Gastroesophageal sphincter (tissue), 4 donors: Measurements from ENCODE around the gene CLDN20. TPM values are rescaled to one million over a fixed set of nuclear protein-coding genes. Genes with fewer than 3 reads are reported as not detected.

Experiments used
- ATAC-seq: fragments of 150-250 bp; one replicate; pipeline ENCODE4 v1.9.1; 2016; ENCODE audit warnings: mild to moderate bottlenecking, moderate library complexity
- H3K27ac ChIP-seq, 4 donors: fragments of 200-600 bp; sonication (generic) in 3 of 4; 1 replicate in 3 of 4; 2 replicates in 1 of 4; pipeline ENCODE4 v1.5.1; 2016 to 2019
- H3K27me3 ChIP-seq: fragments of 200-600 bp; sonication (generic); one replicate; pipeline ENCODE4 v1.5.1; 2019
- H3K36me3 ChIP-seq, 2 donors: fragments of 200-600 bp; sonication (generic); one replicate each; pipeline ENCODE4 v1.5.1; 2019; ENCODE audit warnings: control low read depth in 1 of 2
- H3K4me1 ChIP-seq, 3 donors: fragments of 200-600 bp; sonication (generic); 1 replicate in 2 of 3; 2 replicates in 1 of 3; pipeline ENCODE4 v1.5.1; 2016 to 2019; ENCODE audit warnings: control low read depth in 2 of 3
- H3K4me3 ChIP-seq, 2 donors: fragments of 200-600 bp; sonication (generic); one replicate each; pipeline ENCODE4 v1.5.1; 2019; ENCODE audit warnings: mild to moderate bottlenecking in 1 of 2, moderate library complexity in 1 of 2
- H3K9me3 ChIP-seq, 3 donors: fragments of 200-600 bp; sonication (generic); one replicate each; pipeline ENCODE4 v1.5.1; 2017 to 2019; ENCODE audit warnings: control low read depth in 2 of 3
- CTCF ChIP-seq, 4 experiments: fragments of 200-600 bp in 2 of 4; fragments of 450-650 bp in 2 of 4; sonication (generic) in 1 of 4; IDR thresholded peaks; one replicate each; pipeline ENCODE4 v1.5.1; 2017 to 2019; ENCODE audit warnings: antibody characterized with exemption in 4 of 4, mild to moderate bottlenecking in 2 of 4, moderate library complexity in 2 of 4
- EP300 ChIP-seq: sonication (generic); formaldehyde crosslinking; IDR thresholded peaks from one replicate; pipeline ENCODE4 v1.6.1; 2017; ENCODE audit warnings: antibody characterized with exemption, mild to moderate bottlenecking
- POLR2A ChIP-seq, 2 donors: fragments of 450-650 bp; IDR thresholded peaks; one replicate each; pipeline ENCODE4 v1.6.1; 2017; ENCODE audit warnings: antibody characterized with exemption in 2 of 2, mild to moderate bottlenecking in 2 of 2, moderate library complexity in 1 of 2
- POLR2AphosphoS5 ChIP-seq: sonication (generic); formaldehyde crosslinking; IDR thresholded peaks from one replicate; pipeline ENCODE4 v1.6.1; 2017; ENCODE audit warnings: antibody characterized with exemption
- WGBS, 2 donors: methylation state at CpG; one replicate each; pipeline ENCODE4 v1.1.5; 2018; ENCODE audit warnings: low coverage in 1 of 2; 5-methylcytosine and 5-hydroxymethylcytosine counted together
- total RNA-seq, 4 donors: library from RNA; depleted of rRNA; stranded (reverse); fragments of >200 nt; gene quantifications; one replicate each; pipeline ENCODE4 v1.1.0, GENCODE V29; 2016

CLDN20 gene
- total RNA-seq, 4 donors from 2014 or later, result 0.27 TPM; not detected in 3

DNA sequence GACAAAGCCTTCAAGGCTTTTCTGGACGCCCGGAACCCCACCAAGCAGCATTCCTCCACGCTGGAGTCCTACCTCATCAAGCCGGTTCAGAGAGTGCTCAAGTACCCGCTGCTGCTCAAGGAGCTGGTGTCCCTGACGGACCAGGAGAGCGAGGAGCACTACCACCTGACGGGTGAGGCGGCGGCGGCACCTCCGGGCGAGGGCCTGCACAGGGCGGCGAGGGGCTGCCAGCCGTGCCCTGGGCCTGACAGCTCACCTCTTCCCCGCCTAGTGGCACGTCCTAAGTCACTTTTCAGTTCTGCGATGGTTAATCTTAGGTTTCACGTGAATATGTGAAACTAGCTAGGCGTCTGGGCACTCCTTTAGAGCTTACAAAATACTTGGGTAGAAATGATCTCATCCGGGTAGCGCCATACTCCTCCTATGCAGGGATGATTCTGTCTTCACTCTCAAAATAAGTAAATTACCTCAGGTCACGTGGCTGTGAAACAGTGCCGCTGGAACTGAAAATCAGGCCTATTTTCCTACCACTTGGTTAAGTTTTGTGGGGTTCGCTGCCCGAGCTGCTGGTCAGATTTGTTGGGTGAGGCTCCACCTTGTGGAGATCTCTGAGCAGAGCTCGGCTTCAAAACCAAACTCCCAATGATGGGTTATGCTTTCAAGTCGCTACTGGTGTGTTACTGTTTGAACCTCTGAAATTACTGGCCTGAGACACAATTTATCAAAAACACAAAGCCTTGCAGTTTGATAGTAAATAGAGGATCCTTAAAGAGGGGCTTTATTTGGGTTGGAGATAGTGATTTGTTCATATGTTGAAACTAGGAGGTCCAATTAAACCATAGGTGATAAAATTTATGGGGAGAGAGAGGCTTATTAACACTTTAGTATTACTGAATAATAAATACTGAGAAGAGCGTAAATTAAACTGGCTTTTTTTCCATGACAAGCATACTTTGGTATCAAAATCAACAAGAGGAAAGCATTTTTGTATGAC lies 15.5 kb upstream of the CLDN20 start:
- Histone ChIP-seq H3K36me3 (peaks cover 0 to 18% of the 10 kb centered on the region in 2 donors), H3K4me1 (peaks cover 0 to 30% (median 0%) of the 10 kb centered on the region in 3 donors), H3K27me3 (no peaks in the 10 kb centered on the region), H3K4me3 (no peak overlapping the region), H3K27ac (peak overlapping the region; percentile 45 to 81 (median 76)), H3K9me3 (no peaks in the 10 kb centered on the region)
- ATAC-seq, result peak; percentile 67
- TF ChIP-seq CTCF (IDR thresholded peaks at IDR 0.05) (peak; percentile 49 to 86 (median 75)), POLR2AphosphoS5 (no peak)
- WGBS, 2 donors, result 45 to 73% methylated on average over 7 to 17 of the region's 30 CpGs

- Histone ChIP-seq H3K4me1 (peaks cover 0 to 30% (median 0%) of the 10 kb centered on the region in 3 donors), H3K27ac (no peak overlapping the region), H3K27me3 (no peaks in the 10 kb centered on the region), H3K4me3 (no peak overlapping the region), H3K9me3 (no peaks in the 10 kb centered on the region), H3K36me3 (peaks cover 0 to 42% of the 10 kb centered on the region in 2 donors)
- TF ChIP-seq EP300 (no peak), POLR2AphosphoS5 (no peak), CTCF (IDR thresholded peaks at IDR 0.05) (no peak), POLR2A (IDR thresholded peaks at IDR 0.05) (no peak)
- ATAC-seq, result no peak
- 90 to 93% methylated on average over 4 to 10 of the region's 10 CpGs for WGBS, 2 donors
Measured at GRCh38 chr6:155250701-155251381, 13.0 kb upstream of the CLDN20 start.

- no peaks in the 10 kb centered on the region for H3K27me3 ChIP-seq
- no peaks in the 10 kb centered on the region for H3K9me3 ChIP-seq
- H3K4me3 ChIP-seq, result no peak overlapping the region
- no peak for TF ChIP-seq CTCF (IDR thresholded peaks at IDR 0.05)
- TF ChIP-seq POLR2AphosphoS5, result no peak
- no peak for TF ChIP-seq EP300
- no peak for TF ChIP-seq POLR2A (IDR thresholded peaks at IDR 0.05)
- ATAC-seq, result no peak
- H3K36me3 ChIP-seq, result peaks cover 0 to 57% of the 10 kb centered on the region in 2 donors
- peaks cover 0 to 26% (median 0%) of the 10 kb centered on the region in 3 donors for H3K4me1 ChIP-seq
- H3K27ac ChIP-seq, result peak overlapping the region in 3 of 4 donors; percentile 9 to 50 (median 35)
- WGBS, 2 donors, result 97 to 98% methylated on average over 6 of the region's 8 CpGs
Measured at GRCh38 chr6:155252581-155252980, 11.2 kb upstream of the CLDN20 start.

DNA sequence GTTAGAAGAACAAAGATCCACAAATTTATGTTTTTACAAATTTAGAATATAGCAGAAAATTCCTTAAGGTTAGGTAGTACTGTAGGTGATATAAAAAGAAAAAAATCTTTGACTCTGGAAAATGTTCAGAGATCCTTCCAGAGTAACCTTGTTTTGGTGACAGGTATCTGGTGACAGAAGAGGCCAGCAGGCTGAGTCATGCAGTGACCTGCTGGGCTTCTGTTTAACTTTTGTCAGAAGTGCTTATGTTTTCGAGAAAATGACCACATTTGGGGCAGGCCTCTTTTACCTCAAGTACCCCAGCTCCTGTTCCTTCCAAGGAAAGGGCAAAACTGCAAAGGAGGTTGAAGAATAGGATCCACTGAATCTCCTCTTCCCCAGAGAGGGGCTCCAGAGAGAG lies 10.5 kb upstream of the CLDN20 start:
- H3K36me3 ChIP-seq, result peaks cover 0 to 65% of the 10 kb centered on the region in 2 donors
- H3K4me1 ChIP-seq, result peaks cover 0 to 19% (median 0%) of the 10 kb centered on the region in 3 donors
- 50% methylated on average over 1 of the region's 1 CpG for WGBS, 2 donors
- no peak overlapping the region for H3K4me3 ChIP-seq
- no peaks in the 10 kb centered on the region for H3K27me3 ChIP-seq
- TF ChIP-seq CTCF (IDR thresholded peaks at IDR 0.05) (no peak), EP300 (no peak), POLR2AphosphoS5 (no peak), POLR2A (IDR thresholded peaks at IDR 0.05) (no peak)
- ATAC-seq, result no peak
- no peaks in the 10 kb centered on the region for H3K9me3 ChIP-seq
- peak overlapping the region in 3 of 4 donors; percentile 35 to 50 (median 35) for H3K27ac ChIP-seq
